HepG2 (cell line): Measurements from ENCODE around the gene HACD2. TPM values are rescaled to one million over a fixed set of nuclear protein-coding genes. Genes with fewer than 3 reads are reported as not detected.

ENCODE experiments used
- ATAC-seq: fragments of 200-7000 bp; cut with Tn5 transposase; 3 replicates; pipeline ENCODE4 v1.9.1; 2020; ENCODE audit warnings: mild to moderate bottlenecking, moderate library complexity
- BruUV-seq: library from RNA; stranded (reverse); fragments of 400-500 nt; replicated peaks from 2 replicates; lab custom pipeline; 2021; lab: Mats Ljungman, UMichigan
- CTCF ChIA-PET: fragments of 300-600 bp; formaldehyde crosslinking; extraction: SDS; loops from one replicate; lab custom pipeline; 2021; ENCODE audit warnings: low total read pairs, inconsistent platforms, low intra/inter-chr PET ratio; lab: Yijun Ruan, JAX
- POLR2A ChIA-PET: fragments of 350-600 bp; sonication (Branson Sonifier 250); formaldehyde crosslinking; loops from one replicate; lab custom pipeline; 2020; ENCODE audit warnings: antibody characterized with exemption, inconsistent platforms; lab: Yijun Ruan, JAX
- DNase-seq: peaks from one replicate; pipeline ENCODE4 v3.0.0-alpha.2; 2015; ENCODE audit warnings: low spot score
- FAIRE-seq: peaks from 3 replicates; lab custom pipeline; 2011; peaks lifted over from hg19 to GRCh38; lab: Jason Lieb, UNC
- H2AFZ ChIP-seq: one replicate; pipeline ENCODE4 v1.6.1; 2011; ENCODE audit warnings: low read length, inconsistent platforms
- H3K27ac ChIP-seq: fragments of 300-600 bp; 3 replicates; pipeline ENCODE4 v1.8.0; 2011; ENCODE audit warnings: mixed run types, mild to moderate bottlenecking, mixed read lengths, low read length, inconsistent platforms; ENCODE audit not compliant: insufficient read depth; ENCODE audit errors: extremely low read length
- H3K27me3 ChIP-seq, 2 experiments: fragments of 200-600 bp in 1 of 2; 2 replicates in 1 of 2; 3 replicates in 1 of 2; pipeline versions ENCODE4 v1.6.0 to v1.8.0; 2011; ENCODE audit warnings: low read length in 2 of 2, mild to moderate bottlenecking in 2 of 2, moderate library complexity in 2 of 2, inconsistent platforms in 1 of 2; ENCODE audit not compliant: insufficient read depth in 2 of 2, control insufficient read depth in 1 of 2
- H3K36me3 ChIP-seq, 2 experiments: fragments of 200-600 bp in 1 of 2; replicated peaks in 1 of 2; 2 replicates in 1 of 2; 3 replicates in 1 of 2; pipeline versions ENCODE4 v1.5.1 to v1.8.0; 2011; ENCODE audit warnings: low read length in 2 of 2, inconsistent platforms in 1 of 2; ENCODE audit not compliant: insufficient read depth in 2 of 2, control insufficient read depth in 1 of 2
- H3K4me1 ChIP-seq: 2 replicates; pipeline ENCODE4 v1.5.1; 2012; ENCODE audit warnings: low read length, inconsistent platforms; ENCODE audit not compliant: insufficient read depth
- H3K4me2 ChIP-seq: 2 replicates; pipeline ENCODE4 v1.6.0; 2011; ENCODE audit warnings: low read depth, low read length, inconsistent platforms
- H3K4me3 ChIP-seq, 3 experiments: fragments of 200-600 bp in 1 of 3; sonication (generic), shearing (Covaris generic) in 1 of 3; replicated peaks in 1 of 3; 2 replicates each; pipeline ENCODE4 v1.5.1; 2011 to 2016; ENCODE audit warnings: low read length in 3 of 3, inconsistent platforms in 2 of 3, low read depth in 2 of 3, mild to moderate bottlenecking in 2 of 3, control low read depth in 1 of 3, mixed read lengths in 1 of 3; ENCODE audit not compliant: insufficient read depth in 1 of 3
- H3K79me2 ChIP-seq: one replicate; pipeline ENCODE4 v1.6.1; 2011; ENCODE audit warnings: low read length, inconsistent platforms; ENCODE audit not compliant: insufficient read depth
- H3K9ac ChIP-seq: 2 replicates; pipeline ENCODE4 v1.6.0; 2011; ENCODE audit warnings: mild to moderate bottlenecking, low read depth, low read length, inconsistent platforms; ENCODE audit not compliant: insufficient read depth
- H3K9me3 ChIP-seq: 2 replicates; pipeline ENCODE4 v1.5.1; 2012; ENCODE audit warnings: mild to moderate bottlenecking, low read length
- H4K20me1 ChIP-seq: 2 replicates; pipeline ENCODE4 v1.6.0; 2011; ENCODE audit warnings: inconsistent platforms, mild to moderate bottlenecking, low read length, moderate library complexity; ENCODE audit not compliant: insufficient read depth
- HOXA9 ChIP-seq: sonication (generic); formaldehyde crosslinking; IDR thresholded peaks from 2 replicates; pipeline ENCODE4 v1.8.1; 2022; ENCODE audit warnings: missing genetic modification reagents, mild to moderate bottlenecking, moderate library complexity, borderline replicate concordance
- KLF15 ChIP-seq: sonication (generic); formaldehyde crosslinking; IDR thresholded peaks from 2 replicates; pipeline ENCODE4 v1.8.1; 2023; ENCODE audit warnings: borderline replicate concordance, mild to moderate bottlenecking, inconsistent platforms, missing genetic modification reagents, mixed read lengths
- SAP130 ChIP-seq: IDR thresholded peaks from 2 replicates; pipeline ENCODE4 v1.6.1; 2016; ENCODE audit warnings: low read depth
- TSC22D2 ChIP-seq: sonication (generic); formaldehyde crosslinking; IDR thresholded peaks from 2 replicates; pipeline ENCODE4 v1.5.1; 2020; ENCODE audit warnings: missing genetic modification reagents, mild to moderate bottlenecking, borderline replicate concordance
- ZNF816 ChIP-seq: sonication (generic); formaldehyde crosslinking; IDR thresholded peaks from 2 replicates; pipeline ENCODE4 v1.8.0; 2022; ENCODE audit warnings: missing genetic modification reagents, mild to moderate bottlenecking, borderline replicate concordance
- ZSCAN30 ChIP-seq: sonication (generic); formaldehyde crosslinking; IDR thresholded peaks from 2 replicates; pipeline ENCODE4 v1.5.0; 2020; ENCODE audit warnings: mild to moderate bottlenecking, missing genetic modification reagents
- WGBS: methylation state at CpG from one replicate; pipeline ENCODE4 v1.1.6; 2017; ENCODE audit warnings: low lambda C conversion rate; 5-methylcytosine and 5-hydroxymethylcytosine counted together
- in situ Hi-C: cut with HindIII; loops from 2 replicates; pipeline ENCODE4 v1.10.0; 2017; ENCODE audit warnings: low pct_unique_long_range_greater_than_20kb; ENCODE audit not compliant: extremely low pct_ligation_motif_present
- intact Hi-C: fragments of 100-400 bp; cut with micrococcal nuclease; formaldehyde crosslinking; loops from one replicate; pipeline ENCODE4 v1.10.0; 2022; ENCODE audit not compliant: unreplicated experiment
- polyA plus RNA-seq, 8 experiments: library from polyadenylated mRNA; depleted of rRNA in 3 of 8; stranded (reverse) in 7 of 8; unstranded in 1 of 8; fragments of >200 nt; fragmentation: Illumina TruSeq in 4 of 8; extraction: Trizol in 4 of 8; gene quantifications; 2 replicates each; pipeline versions ENCODE4 v1.2.1 to v1.2.3, GENCODE V29; 2011 to 2016; ENCODE audit warnings: low read depth in 4 of 8, missing spikeins in 1 of 8, mixed read lengths in 1 of 8; ENCODE audit not compliant: insufficient read depth in 1 of 8
- total RNA-seq, 5 experiments: library from RNA; depleted of rRNA; stranded (reverse); fragments of >200 nt; fragmentation: Illumina TruSeq; extraction: Trizol; gene quantifications; 2 replicates each; pipeline ENCODE4 v1.2.3, GENCODE V29; 2016; ENCODE audit warnings: low read depth in 1 of 5
- TF ChIP-seq, protein P1 (sequence below): sonication (generic); formaldehyde crosslinking; IDR thresholded peaks from 2 replicates; pipeline ENCODE4 v1.5.0; 2020; ENCODE audit warnings: mild to moderate bottlenecking, missing genetic modification reagents, moderate library complexity
- TF ChIP-seq, protein P2 (sequence below): sonication (generic); formaldehyde crosslinking; IDR thresholded peaks from 2 replicates; pipeline ENCODE4 v1.4.0; 2020; ENCODE audit warnings: missing genetic modification reagents
- TF ChIP-seq, protein P3 (sequence below), 2 experiments: sonication (generic) in 1 of 2; formaldehyde crosslinking in 1 of 2; IDR thresholded peaks; 2 replicates each; pipeline versions ENCODE4 v1.4.0 to v1.6.1; 2016 to 2020; ENCODE audit warnings: borderline replicate concordance in 1 of 2, low read depth in 1 of 2, mild to moderate bottlenecking in 1 of 2, missing genetic modification reagents in 1 of 2

The HACD2 gene
- total and polyA plus RNA-seq, 2 of the 13 experiments (the other 11 are each of a cell fraction or from before 2014, with no cell fraction given) = 47.0 to 50.4 TPM

DNA sequence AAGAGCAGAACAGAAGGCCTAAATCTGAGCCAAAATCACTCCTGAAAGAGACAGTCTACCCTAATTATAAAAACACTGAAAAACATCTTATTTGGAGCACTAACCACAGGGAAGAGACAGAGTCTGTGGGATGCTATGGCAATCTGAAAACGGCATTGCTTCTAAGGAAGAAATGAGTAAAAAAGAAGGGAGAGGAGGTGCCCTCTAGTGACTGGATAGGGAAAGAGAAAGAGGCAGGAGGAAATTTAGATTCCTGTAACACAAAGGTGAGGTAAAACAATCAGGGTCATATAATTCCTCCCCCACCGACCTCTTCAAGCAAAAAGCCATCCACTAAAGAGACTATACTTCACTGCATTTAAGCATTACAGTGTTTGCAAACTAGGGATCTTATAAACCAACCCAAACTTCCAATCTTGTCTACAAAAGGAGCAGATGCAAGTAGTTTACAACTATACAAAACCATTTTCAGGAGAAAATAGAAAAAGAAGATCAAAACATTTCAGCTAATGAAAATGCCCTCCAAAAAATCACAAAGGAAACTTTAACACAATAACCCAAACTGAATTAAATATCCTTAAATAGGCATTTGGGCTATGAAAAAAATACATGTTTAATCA, 32.6 kb downstream of the HACD2 start:
- Histone ChIP-seq H3K27me3 (no peaks in the 10 kb centered on the region), H3K36me3 (peaks cover 15 to 51% of the 10 kb centered on the region in 2 experiments)
- TF ChIP-seq, protein P1, sequence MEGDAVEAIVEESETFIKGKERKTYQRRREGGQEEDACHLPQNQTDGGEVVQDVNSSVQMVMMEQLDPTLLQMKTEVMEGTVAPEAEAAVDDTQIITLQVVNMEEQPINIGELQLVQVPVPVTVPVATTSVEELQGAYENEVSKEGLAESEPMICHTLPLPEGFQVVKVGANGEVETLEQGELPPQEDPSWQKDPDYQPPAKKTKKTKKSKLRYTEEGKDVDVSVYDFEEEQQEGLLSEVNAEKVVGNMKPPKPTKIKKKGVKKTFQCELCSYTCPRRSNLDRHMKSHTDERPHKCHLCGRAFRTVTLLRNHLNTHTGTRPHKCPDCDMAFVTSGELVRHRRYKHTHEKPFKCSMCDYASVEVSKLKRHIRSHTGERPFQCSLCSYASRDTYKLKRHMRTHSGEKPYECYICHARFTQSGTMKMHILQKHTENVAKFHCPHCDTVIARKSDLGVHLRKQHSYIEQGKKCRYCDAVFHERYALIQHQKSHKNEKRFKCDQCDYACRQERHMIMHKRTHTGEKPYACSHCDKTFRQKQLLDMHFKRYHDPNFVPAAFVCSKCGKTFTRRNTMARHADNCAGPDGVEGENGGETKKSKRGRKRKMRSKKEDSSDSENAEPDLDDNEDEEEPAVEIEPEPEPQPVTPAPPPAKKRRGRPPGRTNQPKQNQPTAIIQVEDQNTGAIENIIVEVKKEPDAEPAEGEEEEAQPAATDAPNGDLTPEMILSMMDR = peak; percentile 51
- TF ChIP-seq, protein P2, sequence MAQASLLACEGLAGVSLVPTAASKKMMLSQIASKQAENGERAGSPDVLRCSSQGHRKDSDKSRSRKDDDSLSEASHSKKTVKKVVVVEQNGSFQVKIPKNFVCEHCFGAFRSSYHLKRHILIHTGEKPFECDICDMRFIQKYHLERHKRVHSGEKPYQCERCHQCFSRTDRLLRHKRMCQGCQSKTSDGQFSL (CRISPR knock-in tag) = no peak
- TF ChIP-seq, all 625 proteins: peak for 1
- Histone ChIP-seq H3K79me2 (peaks cover 29% of the 10 kb centered on the region), H4K20me1 (no peaks in the 10 kb centered on the region), H3K9me3 (peaks cover 27% of the 10 kb centered on the region), H2AFZ (no peak overlapping the region), H3K9ac (no peak overlapping the region), H3K4me1 (0 out of 2 replicates have a peak, but pooled peaks cover 6% of the 10 kb centered on the region), H3K4me2 (no peak overlapping the region), H3K27ac (no peak overlapping the region), H3K4me3 (no peak overlapping the region)
- DNase-seq (peak; percentile 4), FAIRE-seq (no peak), ATAC-seq (no peak)
- 61% methylated on average over 2 of the region's 2 CpGs for WGBS
- intact Hi-C loops (no loop called here), in situ Hi-C loops (no loop called here)
- ChIA-PET POLR2A (no interaction called here), CTCF (interaction anchor here (0.8 kb wide), 1 partner anchor 223 kb away, joined by 4 read pairs; no protein-coding TSS in a partner anchor)
- BruUV-seq = no TSS peak

DNA sequence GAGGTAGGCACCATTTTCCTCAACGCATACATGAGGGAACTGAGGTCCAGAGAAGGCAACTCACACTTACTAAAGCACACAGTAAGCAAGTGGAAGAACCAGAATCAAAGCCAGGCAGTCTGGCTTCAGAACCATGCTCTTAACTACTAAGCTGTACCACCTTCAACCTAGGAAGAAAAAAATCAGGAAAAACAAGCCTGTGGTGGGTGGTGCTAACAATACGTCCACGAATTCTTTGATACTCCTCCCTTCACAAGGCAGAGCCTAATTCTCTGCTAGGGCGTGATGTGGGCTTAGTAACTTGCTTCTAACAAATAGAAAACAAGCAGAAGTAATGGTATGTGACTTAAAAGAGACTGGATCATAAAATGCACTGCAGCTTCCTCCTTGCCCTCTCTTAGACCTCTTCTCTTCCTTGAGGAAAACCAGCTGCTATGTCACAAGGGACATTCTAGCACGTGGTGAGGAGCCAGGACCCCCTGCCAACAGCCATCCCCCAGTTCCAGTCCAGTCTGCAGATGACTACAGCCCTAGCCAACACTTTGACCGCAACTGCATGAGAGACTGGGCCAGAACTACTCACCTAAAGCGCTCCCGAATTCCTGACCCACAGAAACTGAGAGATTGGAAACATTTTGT, 36.9 kb downstream of the HACD2 start:
- Histone ChIP-seq H3K4me1 (no peaks in the 10 kb centered on the region), H3K36me3 (peaks cover 11 to 29% of the 10 kb centered on the region in 2 experiments), H3K79me2 (peaks cover 7% of the 10 kb centered on the region), H3K4me3 (no peak overlapping the region), H3K9me3 (peaks cover 3% of the 10 kb centered on the region), H3K27me3 (no peaks in the 10 kb centered on the region), H3K27ac (no peak overlapping the region), H4K20me1 (no peaks in the 10 kb centered on the region), H2AFZ (no peak overlapping the region), H3K4me2 (no peak overlapping the region), H3K9ac (no peak overlapping the region)
- intact Hi-C loops = no loop called here
- DNase-seq (no peak), FAIRE-seq (no peak), ATAC-seq (no peak)
- BruUV-seq = no TSS peak
- CTCF ChIA-PET = no interaction called here
- in situ Hi-C loops = no loop called here
- POLR2A ChIA-PET = no interaction called here
- 97% methylated on average over 8 of the region's 8 CpGs for WGBS
- TF ChIP-seq SAP130 (CRISPR knock-in tag) = no peak
- no peak for TF ChIP-seq TSC22D2 (CRISPR knock-in tag)
- TF ChIP-seq ZNF816 = no peak
- no peak for TF ChIP-seq HOXA9
- TF ChIP-seq, protein P3, sequence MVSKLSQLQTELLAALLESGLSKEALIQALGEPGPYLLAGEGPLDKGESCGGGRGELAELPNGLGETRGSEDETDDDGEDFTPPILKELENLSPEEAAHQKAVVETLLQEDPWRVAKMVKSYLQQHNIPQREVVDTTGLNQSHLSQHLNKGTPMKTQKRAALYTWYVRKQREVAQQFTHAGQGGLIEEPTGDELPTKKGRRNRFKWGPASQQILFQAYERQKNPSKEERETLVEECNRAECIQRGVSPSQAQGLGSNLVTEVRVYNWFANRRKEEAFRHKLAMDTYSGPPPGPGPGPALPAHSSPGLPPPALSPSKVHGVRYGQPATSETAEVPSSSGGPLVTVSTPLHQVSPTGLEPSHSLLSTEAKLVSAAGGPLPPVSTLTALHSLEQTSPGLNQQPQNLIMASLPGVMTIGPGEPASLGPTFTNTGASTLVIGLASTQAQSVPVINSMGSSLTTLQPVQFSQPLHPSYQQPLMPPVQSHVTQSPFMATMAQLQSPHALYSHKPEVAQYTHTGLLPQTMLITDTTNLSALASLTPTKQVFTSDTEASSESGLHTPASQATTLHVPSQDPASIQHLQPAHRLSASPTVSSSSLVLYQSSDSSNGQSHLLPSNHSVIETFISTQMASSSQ (IDR thresholded peaks at IDR 0.05; ENCODE audit: low read depth) = no peak
- TF ChIP-seq, protein P3 (CRISPR knock-in tag; IDR thresholded peaks at IDR 0.05; ENCODE audit: borderline replicate concordance) = no peak
- TF ChIP-seq ZSCAN30 = no peak
- TF ChIP-seq KLF15 (CRISPR knock-in tag) = no peak
